K562 (cell line): Measurements from ENCODE around the gene EXOSC9. TPM values are rescaled to one million over a fixed set of nuclear protein-coding genes. Genes with fewer than 3 reads are reported as not detected.

Experiments used
- ARID4B ChIP-seq: sonication (generic); formaldehyde crosslinking; IDR thresholded peaks from 2 replicates; pipeline ENCODE4 v1.8.0; 2022; ENCODE audit warnings: mild to moderate bottlenecking, missing genetic modification reagents
- CSDE1 ChIP-seq, 2 experiments: fragments of 450-650 bp; IDR thresholded peaks; 2 replicates each; pipeline ENCODE4 v1.6.1; 2016; ENCODE audit warnings: mild to moderate bottlenecking in 1 of 2
- FOSL1 ChIP-seq: fragments of 200-800 bp; sonication (Bioruptor generic); conservative IDR thresholded peaks from 2 replicates; pipeline ENCODE4 v1.6.1; 2016; ENCODE audit warnings: missing genetic modification characterization, missing compliant biosample characterization
- FOXA1 ChIP-seq: fragments of 450-650 bp; IDR thresholded peaks from 2 replicates; pipeline ENCODE4 v1.6.1; 2016; ENCODE audit warnings: mild to moderate bottlenecking, borderline replicate concordance
- OTX1 ChIP-seq: fragments of 450-650 bp; formaldehyde crosslinking; IDR thresholded peaks from 2 replicates; pipeline ENCODE4 v1.4.0; 2022; ENCODE audit warnings: mild to moderate bottlenecking
- SP1 ChIP-seq: sonication (generic); formaldehyde crosslinking; IDR thresholded peaks from 2 replicates; pipeline ENCODE4 v1.8.1; 2022; ENCODE audit warnings: mild to moderate bottlenecking, missing genetic modification reagents
- SUPT5H ChIP-seq: fragments of 450-650 bp; IDR thresholded peaks from 2 replicates; pipeline ENCODE4 v1.6.1; 2016
- TBL1XR1 ChIP-seq, 2 experiments: IDR thresholded peaks; 2 replicates each; pipeline ENCODE4 v1.6.1; 2012; ENCODE audit warnings: improper control_type of control experiment in 2 of 2, low read length in 2 of 2, mild to moderate bottlenecking in 1 of 2
- TCF3 ChIP-seq: sonication (generic); formaldehyde crosslinking; IDR thresholded peaks from 2 replicates; pipeline ENCODE4 v1.4.0; 2020; ENCODE audit warnings: mild to moderate bottlenecking, missing genetic modification reagents
- USF2 ChIP-seq: sonication (generic); formaldehyde crosslinking; IDR thresholded peaks from 2 replicates; pipeline ENCODE4 v1.5.0; 2020; ENCODE audit warnings: missing genetic modification reagents
- ZC3H4 ChIP-seq: sonication (generic); formaldehyde crosslinking; IDR thresholded peaks from 2 replicates; pipeline ENCODE4 v1.9.0; 2021; ENCODE audit warnings: missing genetic modification reagents, borderline replicate concordance
- ZFP1 ChIP-seq: fragments of 450-650 bp; formaldehyde crosslinking; IDR thresholded peaks from 2 replicates; pipeline ENCODE4 v1.4.0; 2020; ENCODE audit warnings: mild to moderate bottlenecking, mixed read lengths
- ZNF263 ChIP-seq: sonication (generic); formaldehyde crosslinking; IDR thresholded peaks from 2 replicates; pipeline ENCODE4 v1.8.0; 2022; ENCODE audit warnings: mild to moderate bottlenecking, missing genetic modification reagents, borderline replicate concordance
- ZNF696 ChIP-seq: fragments of 250-450 bp; sonication (Bioruptor Pico); conservative IDR thresholded peaks from 2 replicates; pipeline ENCODE4 v1.4.0; 2020; ENCODE audit warnings: mild to moderate bottlenecking, moderate library complexity
- ZNF778 ChIP-seq: fragments of 450-650 bp; formaldehyde crosslinking; IDR thresholded peaks from 2 replicates; pipeline ENCODE4 v1.4.0; 2020; ENCODE audit warnings: mild to moderate bottlenecking, moderate library complexity
- polyA plus RNA-seq, 8 experiments: library from polyadenylated mRNA; depleted of rRNA in 4 of 8; stranded (reverse) in 5 of 8; unstranded in 3 of 8; fragments of >200 nt; fragmentation: Nextera tagmentation in 2 of 8; fragmentation: Illumina TruSeq in 1 of 8; extraction: Ambion mirVana in 2 of 8; extraction: Trizol in 1 of 8; gene quantifications; 2 replicates each; pipeline versions ENCODE4 v1.2.1 to v1.2.3, GENCODE V29; 2011 to 2014; ENCODE audit warnings: inconsistent platforms in 1 of 8, missing spikeins in 1 of 8
- total RNA-seq, 7 experiments: library from RNA; depleted of rRNA in 6 of 7; stranded (reverse); fragments of >200 nt in 6 of 7; fragmentation: Illumina TruSeq in 2 of 7; extraction: Trizol in 2 of 7; gene quantifications; 2 replicates each; pipeline versions ENCODE4 v1.2.1 to v1.2.3, GENCODE V29; 2011 to 2021; ENCODE audit warnings: low replicate concordance in 1 of 7
- TF ChIP-seq, protein P1 (sequence below): fragments of 450-650 bp; IDR thresholded peaks from 2 replicates; pipeline ENCODE4 v1.6.1; 2018; ENCODE audit not compliant: partially characterized antibody
- TF ChIP-seq, protein P2 (sequence below): fragments of 250-450 bp; sonication (Bioruptor Pico); IDR thresholded peaks from 2 replicates; pipeline ENCODE4 v1.5.0; 2021

Gene EXOSC9
- total and polyA plus RNA-seq, 9 of the 15 experiments (the other 6 are each of a cell fraction or from before 2014, with no cell fraction given), result 64.7 to 166 (median 115) TPM

DNA sequence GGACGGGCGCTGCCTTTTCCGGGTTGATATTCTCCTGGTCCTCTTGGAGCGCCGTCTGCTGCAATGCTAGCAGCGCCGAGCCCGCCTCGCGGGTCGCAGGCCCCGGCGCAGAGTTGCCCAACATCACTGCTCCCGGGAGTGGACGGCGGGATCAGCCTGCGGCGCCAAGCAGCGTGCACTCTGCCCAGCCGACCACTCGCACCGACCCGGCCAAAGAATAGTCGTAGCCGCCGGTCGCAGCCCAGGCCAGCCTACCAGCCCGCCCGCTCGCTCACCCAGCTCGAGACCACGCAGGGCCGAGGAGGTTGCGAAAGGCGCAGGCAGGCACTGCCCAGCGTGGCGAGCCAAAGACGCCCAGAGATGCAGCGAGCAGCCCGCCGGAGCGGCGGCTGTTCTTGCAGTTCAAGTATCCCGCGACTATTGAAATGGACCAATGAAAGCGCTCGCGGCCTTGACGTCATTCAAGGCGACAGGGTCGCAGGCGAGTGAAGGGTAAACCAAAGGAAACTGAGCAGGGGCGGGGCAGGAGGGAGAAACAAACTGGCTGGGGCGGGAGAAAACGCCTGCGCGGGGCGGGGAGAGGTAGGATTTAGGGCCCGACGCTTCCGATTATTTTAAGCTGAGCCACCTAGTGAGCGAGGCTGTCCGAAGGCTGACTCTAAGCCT lies 22.5 kb downstream of the EXOSC9 start, which contains the start of gene CCNA2 (continued):
- TF ChIP-seq, protein P1, sequence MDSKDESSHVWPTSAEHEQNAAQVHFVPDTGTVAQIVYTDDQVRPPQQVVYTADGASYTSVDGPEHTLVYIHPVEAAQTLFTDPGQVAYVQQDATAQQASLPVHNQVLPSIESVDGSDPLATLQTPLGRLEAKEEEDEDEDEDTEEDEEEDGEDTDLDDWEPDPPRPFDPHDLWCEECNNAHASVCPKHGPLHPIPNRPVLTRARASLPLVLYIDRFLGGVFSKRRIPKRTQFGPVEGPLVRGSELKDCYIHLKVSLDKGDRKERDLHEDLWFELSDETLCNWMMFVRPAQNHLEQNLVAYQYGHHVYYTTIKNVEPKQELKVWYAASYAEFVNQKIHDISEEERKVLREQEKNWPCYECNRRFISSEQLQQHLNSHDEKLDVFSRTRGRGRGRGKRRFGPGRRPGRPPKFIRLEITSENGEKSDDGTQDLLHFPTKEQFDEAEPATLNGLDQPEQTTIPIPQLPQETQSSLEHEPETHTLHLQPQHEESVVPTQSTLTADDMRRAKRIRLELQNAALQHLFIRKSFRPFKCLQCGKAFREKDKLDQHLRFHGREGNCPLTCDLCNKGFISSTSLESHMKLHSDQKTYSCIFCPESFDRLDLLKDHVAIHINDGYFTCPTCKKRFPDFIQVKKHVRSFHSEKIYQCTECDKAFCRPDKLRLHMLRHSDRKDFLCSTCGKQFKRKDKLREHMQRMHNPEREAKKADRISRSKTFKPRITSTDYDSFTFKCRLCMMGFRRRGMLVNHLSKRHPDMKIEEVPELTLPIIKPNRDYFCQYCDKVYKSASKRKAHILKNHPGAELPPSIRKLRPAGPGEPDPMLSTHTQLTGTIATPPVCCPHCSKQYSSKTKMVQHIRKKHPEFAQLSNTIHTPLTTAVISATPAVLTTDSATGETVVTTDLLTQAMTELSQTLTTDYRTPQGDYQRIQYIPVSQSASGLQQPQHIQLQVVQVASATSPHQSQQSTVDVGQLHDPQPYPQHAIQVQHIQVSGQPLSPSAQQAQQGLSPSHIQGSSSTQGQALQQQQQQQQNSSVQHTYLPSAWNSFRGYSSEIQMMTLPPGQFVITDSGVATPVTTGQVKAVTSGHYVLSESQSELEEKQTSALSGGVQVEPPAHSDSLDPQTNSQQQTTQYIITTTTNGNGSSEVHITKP, result peak; percentile 85
- TF ChIP-seq SUPT5H (peak; percentile 94), TCF3 (CRISPR knock-in tag) (0 out of 2 replicates have a peak, but pooled peaks have one; percentile 31), ARID4B (peak; percentile 98), SP1 (CRISPR knock-in tag) (peak; percentile 87), ZC3H4 (CRISPR knock-in tag) (no peak), USF2 (CRISPR knock-in tag) (peak; percentile 6; the same call in 1 of the 2 replicates), OTX1 (CRISPR knock-in tag) (no peak), ZFP1 (CRISPR knock-in tag) (no peak), CSDE1 (IDR thresholded peaks at IDR 0.05) (peak in 1 of 2 experiments; percentile 75; a peak in 2 of 4 replicates), FOSL1 (tag) (0 out of 2 replicates have a peak, but pooled peaks have one; percentile 18), FOXA1 (no peak), ZNF778 (CRISPR knock-in tag) (no peak), ZNF263 (CRISPR knock-in tag) (0 out of 2 replicates have a peak, but pooled peaks have one; percentile 28), TBL1XR1 (IDR thresholded peaks at IDR 0.05; ENCODE audit: low read length in 2 of 2) (peak in 1 of 2 experiments; percentile 76; a peak in 2 of 4 replicates), ZNF696 (CRISPR knock-in tag) (no peak)
- TF ChIP-seq, protein P2, sequence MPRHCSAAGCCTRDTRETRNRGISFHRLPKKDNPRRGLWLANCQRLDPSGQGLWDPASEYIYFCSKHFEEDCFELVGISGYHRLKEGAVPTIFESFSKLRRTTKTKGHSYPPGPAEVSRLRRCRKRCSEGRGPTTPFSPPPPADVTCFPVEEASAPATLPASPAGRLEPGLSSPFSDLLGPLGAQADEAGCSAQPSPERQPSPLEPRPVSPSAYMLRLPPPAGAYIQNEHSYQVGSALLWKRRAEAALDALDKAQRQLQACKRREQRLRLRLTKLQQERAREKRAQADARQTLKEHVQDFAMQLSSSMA, result 0 out of 2 replicates have a peak, but pooled peaks have one; percentile 19
